NCI-H128 (cell line): ENCODE results near the gene MRPL57.
"Not testable (repeated sequence)": the region's sequence is repeated elsewhere in the genome, so short reads cannot be mapped to it uniquely, and the experiment has no call there.

Source experiments
- DNase-seq: peaks from one replicate; lab custom pipeline; 2025; ENCODE audit not compliant: unreplicated experiment; lab: John Stamatoyannopoulos, UW

MRPL57 gene

GRCh38 chr13:21176215-21176981 is at the start of gene MRPL57, which contains the start of gene SKA3:
Gene MRPL57 (plus strand): TSS chr13:21176658. CDS start chr13:21176917, 259 bp downstream.
Gene SKA3 (minus strand): TSS chr13:21176552. CDS start chr13:21176477, 75 bp downstream.
- peak; percentile 90 for DNase-seq

- DNase-seq = no peak
These were observed 46.3 kb upstream of the MRPL57 start for GRCh38 chr13:21130116-21130515.

- no peak for DNase-seq
These were observed 43.4 kb upstream of the MRPL57 start for GRCh38 chr13:21133077-21133476.

- DNase-seq = no peak
These were observed 42.0 kb upstream of the MRPL57 start for GRCh38 chr13:21134475-21134874.

GRCh38 chr13:21135833-21136232 is 40.6 kb upstream of the MRPL57 start:
- not testable (repeated sequence) for DNase-seq

- DNase-seq = no peak
These were observed 38.8 kb upstream of the MRPL57 start for GRCh38 chr13:21137696-21138095.

- no peak for DNase-seq
These were observed 37.9 kb upstream of the MRPL57 start for GRCh38 chr13:21138561-21138960.

- no peak for DNase-seq
These were observed 37.1 kb upstream of the MRPL57 start for GRCh38 chr13:21139374-21139773.

- DNase-seq = no peak
These were observed 33.7 kb upstream of the MRPL57 start for GRCh38 chr13:21142766-21143165.

GRCh38 chr13:21147827-21148226 is 28.6 kb upstream of the MRPL57 start:
- DNase-seq = no peak

GRCh38 chr13:21148557-21149258 is 27.8 kb upstream of the MRPL57 start:
- no peak for DNase-seq

- no peak for DNase-seq
These were observed 26.9 kb upstream of the MRPL57 start for GRCh38 chr13:21149568-21149967.

- no peak for DNase-seq
These were observed 26.4 kb upstream of the MRPL57 start for GRCh38 chr13:21150013-21150412.

- DNase-seq = no peak
These were observed 24.1 kb upstream of the MRPL57 start for GRCh38 chr13:21152251-21152899.

- DNase-seq = no peak
These were observed 11.8 kb upstream of the MRPL57 start for GRCh38 chr13:21164631-21165030.

GRCh38 chr13:21165606-21166005 is 10.9 kb upstream of the MRPL57 start:
- DNase-seq = not testable (repeated sequence)

- no peak for DNase-seq
These were observed 5.0 kb upstream of the MRPL57 start for GRCh38 chr13:21171420-21171819.

- DNase-seq = not testable (repeated sequence)
These were observed 2.7 kb upstream of the MRPL57 start for GRCh38 chr13:21173767-21174166.

- DNase-seq = no peak
These were observed 723 bp upstream of the MRPL57 start for GRCh38 chr13:21175656-21176214.

- DNase-seq = no peak
These were observed 475 bp downstream of the MRPL57 start for GRCh38 chr13:21176982-21177284.

- DNase-seq = no peak
These were observed 5.2 kb downstream of the MRPL57 start for GRCh38 chr13:21181671-21182070.

- not testable (repeated sequence) for DNase-seq
These were observed 10.0 kb downstream of the MRPL57 start for GRCh38 chr13:21186410-21186809.
